ENCODE data around the gene TCEAL3. TPM values are rescaled to one million over a fixed set of nuclear protein-coding genes. Genes with fewer than 3 reads are reported as not detected.
"Not testable (repeated sequence)": the region's sequence is repeated elsewhere in the genome, so short reads cannot be mapped to it uniquely, and the experiment has no call there.

The TCEAL3 gene
- total RNA-seq, 1 donor from 2014 or later, result 9.5 TPM

GRCh38 chrX:103635436-103635835 is 27.7 kb downstream of the TCEAL3 start:
- TF ChIP-seq, protein P1, sequence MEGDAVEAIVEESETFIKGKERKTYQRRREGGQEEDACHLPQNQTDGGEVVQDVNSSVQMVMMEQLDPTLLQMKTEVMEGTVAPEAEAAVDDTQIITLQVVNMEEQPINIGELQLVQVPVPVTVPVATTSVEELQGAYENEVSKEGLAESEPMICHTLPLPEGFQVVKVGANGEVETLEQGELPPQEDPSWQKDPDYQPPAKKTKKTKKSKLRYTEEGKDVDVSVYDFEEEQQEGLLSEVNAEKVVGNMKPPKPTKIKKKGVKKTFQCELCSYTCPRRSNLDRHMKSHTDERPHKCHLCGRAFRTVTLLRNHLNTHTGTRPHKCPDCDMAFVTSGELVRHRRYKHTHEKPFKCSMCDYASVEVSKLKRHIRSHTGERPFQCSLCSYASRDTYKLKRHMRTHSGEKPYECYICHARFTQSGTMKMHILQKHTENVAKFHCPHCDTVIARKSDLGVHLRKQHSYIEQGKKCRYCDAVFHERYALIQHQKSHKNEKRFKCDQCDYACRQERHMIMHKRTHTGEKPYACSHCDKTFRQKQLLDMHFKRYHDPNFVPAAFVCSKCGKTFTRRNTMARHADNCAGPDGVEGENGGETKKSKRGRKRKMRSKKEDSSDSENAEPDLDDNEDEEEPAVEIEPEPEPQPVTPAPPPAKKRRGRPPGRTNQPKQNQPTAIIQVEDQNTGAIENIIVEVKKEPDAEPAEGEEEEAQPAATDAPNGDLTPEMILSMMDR (conservative IDR thresholded peaks at IDR 0.05), result no peak
- Mint-ChIP-seq H3K27ac (no peak overlapping the region), H3K4me1 (ENCODE audit: unreplicated experiment) (no peaks in the 10 kb centered on the region), H3K36me3 (no peaks in the 10 kb centered on the region), H3K4me3 (no peak overlapping the region), H3K9me3 (no peaks in the 10 kb centered on the region), H3K27me3 (no peaks in the 10 kb centered on the region)
- no peak for DNase-seq (ENCODE audit: extremely low spot score, unreplicated experiment)

DNA sequence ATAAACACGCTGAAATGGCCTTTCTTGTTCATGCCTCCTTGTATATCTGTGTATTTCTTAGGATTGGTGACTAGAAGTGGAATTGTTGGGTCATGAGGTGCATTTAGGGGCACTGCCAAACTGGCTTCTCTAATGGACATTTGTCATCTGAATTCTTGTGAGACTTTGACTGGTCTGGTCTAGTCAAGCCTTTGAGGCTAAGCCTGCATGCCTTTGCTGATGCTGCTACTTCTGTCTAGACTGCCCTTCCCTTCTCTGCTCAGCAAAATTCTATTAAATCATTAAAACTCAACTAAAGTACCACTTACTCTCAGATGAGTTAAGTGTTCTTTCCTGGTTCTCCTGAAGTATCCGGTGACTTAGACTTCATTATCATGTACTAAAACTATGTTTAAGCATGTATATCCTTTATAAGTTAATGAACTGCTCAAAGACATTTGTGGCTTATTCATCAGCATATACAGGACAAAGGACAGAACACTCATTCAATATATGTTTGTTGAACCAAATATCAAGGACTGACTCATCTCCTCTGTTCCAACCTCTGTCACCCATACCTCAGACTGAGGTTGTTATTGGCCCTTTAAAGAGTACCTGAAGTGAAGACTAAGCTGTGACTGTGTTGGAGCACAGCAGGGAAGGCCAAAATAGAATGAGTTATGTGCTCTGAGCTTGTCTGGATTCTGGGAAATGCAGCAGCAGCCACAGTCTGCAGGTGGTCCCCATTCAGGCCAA is 30.0 kb downstream of the TCEAL3 start:
- Mint-ChIP-seq H3K27me3 (no peaks in the 10 kb centered on the region), H3K36me3 (no peaks in the 10 kb centered on the region), H3K9me3 (no peaks in the 10 kb centered on the region), H3K4me3 (no peak overlapping the region), H3K4me1 (ENCODE audit: unreplicated experiment) (no peaks in the 10 kb centered on the region), H3K27ac (no peak overlapping the region)
- DNase-seq (ENCODE audit: extremely low spot score, unreplicated experiment), result no peak
- TF ChIP-seq, protein P1 (conservative IDR thresholded peaks at IDR 0.05), result no peak

DNA sequence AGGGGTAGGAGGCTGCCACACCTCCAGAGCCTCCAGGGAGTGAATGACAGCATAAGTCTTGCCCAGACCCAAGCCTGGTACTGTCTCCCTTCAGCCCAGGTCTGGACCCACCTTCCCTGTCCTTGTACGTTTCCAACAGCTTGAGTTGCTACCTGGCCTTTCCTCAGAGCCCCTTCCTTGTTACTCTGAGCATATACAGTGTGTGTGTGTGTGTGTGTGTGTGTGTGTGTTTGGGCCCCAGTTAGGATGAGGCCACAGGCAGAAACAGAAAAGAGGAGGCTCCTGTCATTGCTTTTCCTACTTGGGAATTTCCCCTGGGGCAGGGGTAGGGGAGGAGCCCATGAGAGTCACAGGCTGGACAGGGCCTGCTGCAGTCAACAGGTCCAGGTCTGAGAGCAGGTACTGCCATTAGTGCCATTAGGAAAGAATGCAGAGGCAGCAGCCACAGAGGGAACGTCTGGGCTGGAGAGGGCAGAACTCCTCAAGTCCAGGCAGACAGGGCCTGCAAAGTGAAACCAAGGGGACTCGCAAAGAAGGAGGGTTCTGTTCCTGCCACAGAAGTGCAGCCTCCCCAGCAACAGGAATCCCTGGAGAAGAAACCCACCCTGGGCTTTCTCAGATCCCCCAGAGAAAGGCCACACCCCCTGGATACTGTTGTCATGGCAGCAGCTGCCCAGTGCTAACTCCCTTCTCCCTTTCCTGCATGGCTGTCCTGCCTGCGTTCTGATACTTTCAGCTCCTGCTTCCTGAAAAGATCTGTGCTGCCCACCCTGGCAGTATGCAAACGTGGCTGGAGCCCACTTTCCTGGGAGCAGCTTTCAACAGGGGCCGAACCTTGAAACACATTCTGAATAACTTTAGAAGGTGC is 30.9 kb downstream of the TCEAL3 start:
- not testable (repeated sequence) for H3K4me3 Mint-ChIP-seq; H3K27me3 Mint-ChIP-seq; H3K36me3 Mint-ChIP-seq; H3K9me3 Mint-ChIP-seq; H3K27ac Mint-ChIP-seq; H3K4me1 Mint-ChIP-seq (ENCODE audit: unreplicated experiment); DNase-seq (ENCODE audit: extremely low spot score, unreplicated experiment)

DNA sequence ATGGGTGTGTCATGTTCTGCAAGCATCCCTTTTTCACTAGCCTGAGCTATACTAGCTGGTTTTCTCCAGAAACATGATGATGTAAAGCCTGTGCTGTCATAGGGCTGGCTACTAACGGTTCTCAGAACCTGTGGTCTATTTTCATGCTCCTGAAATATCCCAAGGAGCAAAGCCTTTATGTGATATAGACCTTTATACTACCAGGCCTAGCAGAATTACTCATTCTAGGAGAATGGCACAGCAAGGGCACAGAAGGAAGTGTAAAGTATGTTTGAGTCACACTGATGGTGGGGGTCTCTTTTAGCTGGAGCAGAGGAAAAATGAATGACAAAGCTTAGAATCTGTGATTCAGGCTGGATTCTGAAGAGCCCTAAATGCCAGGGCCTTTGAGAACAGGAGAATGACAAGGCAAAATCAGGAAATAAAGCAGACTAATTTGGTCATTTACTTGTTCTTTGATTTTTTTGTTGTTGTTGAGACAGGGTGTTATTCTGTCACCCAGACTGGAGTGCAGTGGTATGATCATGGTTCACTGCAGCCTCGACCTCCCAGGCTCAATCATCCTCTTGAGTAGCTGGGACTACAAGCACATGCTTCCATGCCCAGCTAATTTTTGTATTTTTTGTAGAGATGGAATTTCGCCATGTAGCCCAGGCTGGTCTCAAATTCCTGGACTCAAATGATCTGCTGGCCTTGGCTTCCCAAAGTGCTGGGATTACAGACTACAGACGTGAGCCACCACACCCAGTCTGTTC is 32.8 kb downstream of the TCEAL3 start:
- Mint-ChIP-seq H3K27ac (no peak overlapping the region), H3K9me3 (no peaks in the 10 kb centered on the region), H3K36me3 (no peaks in the 10 kb centered on the region), H3K4me3 (no peak overlapping the region), H3K27me3 (no peaks in the 10 kb centered on the region), H3K4me1 (ENCODE audit: unreplicated experiment) (no peaks in the 10 kb centered on the region)
- TF ChIP-seq, protein P1 (conservative IDR thresholded peaks at IDR 0.05), result no peak
- DNase-seq (ENCODE audit: extremely low spot score, unreplicated experiment), result no peak

- TF ChIP-seq, protein P1 (conservative IDR thresholded peaks at IDR 0.05), result no peak
- H3K36me3 Mint-ChIP-seq, result no peaks in the 10 kb centered on the region
- H3K27me3 Mint-ChIP-seq, result no peaks in the 10 kb centered on the region
- no peaks in the 10 kb centered on the region for H3K9me3 Mint-ChIP-seq
- no peak overlapping the region for H3K27ac Mint-ChIP-seq
- H3K4me1 Mint-ChIP-seq (ENCODE audit: unreplicated experiment), result no peaks in the 10 kb centered on the region
- no peak overlapping the region for H3K4me3 Mint-ChIP-seq
- DNase-seq (ENCODE audit: extremely low spot score, unreplicated experiment), result no peak
Observed at GRCh38 chrX:103644125-103644524, 36.4 kb downstream of the TCEAL3 start.
